PFSK-1 (cell line): Measurements from ENCODE around the gene CEBPG.

Source experiments
- FOXP2 ChIP-seq: optimal IDR thresholded peaks from 2 replicates; pipeline ENCODE3; 2011; ENCODE audit warnings: borderline replicate concordance, control low read depth, inconsistent platforms; ENCODE audit not compliant: insufficient read depth; ENCODE audit errors: extremely low read length, extremely low read depth
- POLR2AphosphoS5 ChIP-seq: IDR thresholded peaks from 2 replicates; pipeline ENCODE4 v1.6.1; 2012; ENCODE audit warnings: low read depth, mild to moderate bottlenecking, control low read depth, low read length, moderate library complexity
- REST ChIP-seq, 2 experiments: IDR thresholded peaks; 2 replicates each; pipeline versions ENCODE4 v1.6.1 to v1.8.0; 2011 to 2012; ENCODE audit warnings: low read depth in 2 of 2, low read length in 2 of 2, control low read depth in 1 of 2, inconsistent platforms in 1 of 2, mild to moderate bottlenecking in 1 of 2, moderate library complexity in 1 of 2; ENCODE audit not compliant: insufficient read depth in 1 of 2
- SIN3A ChIP-seq: IDR thresholded peaks from 2 replicates; pipeline ENCODE4 v1.6.1; 2012; ENCODE audit warnings: mild to moderate bottlenecking, low read length, moderate library complexity, borderline replicate concordance; ENCODE audit not compliant: insufficient read depth
- TAF1 ChIP-seq: IDR thresholded peaks from 2 replicates; pipeline ENCODE4 v1.6.1; 2012; ENCODE audit warnings: low read length, control low read depth, borderline replicate concordance; ENCODE audit not compliant: insufficient read depth

Gene CEBPG

GRCh38 chr19:33376423-33376822, 2.9 kb downstream of the CEBPG start:
- no peak for TF ChIP-seq TAF1
- peak; percentile 28; the same call in 1 of the 2 replicates for TF ChIP-seq POLR2AphosphoS5

- TF ChIP-seq FOXP2 (no peak), REST (IDR thresholded peaks at IDR 0.05; ENCODE audit: insufficient read depth in 1 of 2, low read depth in 2 of 2, low read length in 2 of 2) (no peak), POLR2AphosphoS5 (no peak), TAF1 (no peak), SIN3A (no peak)
These were observed 3.5 kb downstream of the CEBPG start for GRCh38 chr19:33376941-33377557.

GRCh38 chr19:33377586-33378475, 4.3 kb downstream of the CEBPG start:
- TF ChIP-seq SIN3A (no peak), REST (IDR thresholded peaks at IDR 0.05; ENCODE audit: insufficient read depth in 1 of 2, low read depth in 2 of 2, low read length in 2 of 2) (no peak), POLR2AphosphoS5 (no peak), FOXP2 (no peak), TAF1 (no peak)

- no peak for TF ChIP-seq FOXP2
- TF ChIP-seq SIN3A = no peak
- no peak for TF ChIP-seq REST (IDR thresholded peaks at IDR 0.05; ENCODE audit: insufficient read depth in 1 of 2, low read depth in 2 of 2, low read length in 2 of 2)
- no peak for TF ChIP-seq TAF1
- no peak for TF ChIP-seq POLR2AphosphoS5
These were observed 5.8 kb downstream of the CEBPG start for GRCh38 chr19:33379151-33379829.

- no peak for TF ChIP-seq REST (IDR thresholded peaks at IDR 0.05; ENCODE audit: insufficient read depth in 1 of 2, low read depth in 2 of 2, low read length in 2 of 2)
- no peak for TF ChIP-seq FOXP2
- TF ChIP-seq SIN3A = no peak
- TF ChIP-seq POLR2AphosphoS5 = no peak
- TF ChIP-seq TAF1 = no peak
These were observed 7.6 kb downstream of the CEBPG start for GRCh38 chr19:33381101-33381500.
